Stimulated activated CD4-positive, alpha-beta T cell treated with anti-CD3 and anti-CD28 coated beads, Interleukin-12 subunit alpha, Interleukin-12 subunit beta, amount 100 ng/mL, for 48 hours (primary cell): ENCODE results near the gene AVP.

Source experiments
- DNase-seq, 3 donors: peaks; one replicate each; pipeline ENCODE4 v3.0.0-alpha.2; 2020; ENCODE audit warnings: low read depth in 2 of 3, low spot score in 1 of 3

Gene AVP

GRCh38 chr20:3051385-3052019, 33.0 kb downstream of the AVP start:
- DNase-seq = no peak

DNA sequence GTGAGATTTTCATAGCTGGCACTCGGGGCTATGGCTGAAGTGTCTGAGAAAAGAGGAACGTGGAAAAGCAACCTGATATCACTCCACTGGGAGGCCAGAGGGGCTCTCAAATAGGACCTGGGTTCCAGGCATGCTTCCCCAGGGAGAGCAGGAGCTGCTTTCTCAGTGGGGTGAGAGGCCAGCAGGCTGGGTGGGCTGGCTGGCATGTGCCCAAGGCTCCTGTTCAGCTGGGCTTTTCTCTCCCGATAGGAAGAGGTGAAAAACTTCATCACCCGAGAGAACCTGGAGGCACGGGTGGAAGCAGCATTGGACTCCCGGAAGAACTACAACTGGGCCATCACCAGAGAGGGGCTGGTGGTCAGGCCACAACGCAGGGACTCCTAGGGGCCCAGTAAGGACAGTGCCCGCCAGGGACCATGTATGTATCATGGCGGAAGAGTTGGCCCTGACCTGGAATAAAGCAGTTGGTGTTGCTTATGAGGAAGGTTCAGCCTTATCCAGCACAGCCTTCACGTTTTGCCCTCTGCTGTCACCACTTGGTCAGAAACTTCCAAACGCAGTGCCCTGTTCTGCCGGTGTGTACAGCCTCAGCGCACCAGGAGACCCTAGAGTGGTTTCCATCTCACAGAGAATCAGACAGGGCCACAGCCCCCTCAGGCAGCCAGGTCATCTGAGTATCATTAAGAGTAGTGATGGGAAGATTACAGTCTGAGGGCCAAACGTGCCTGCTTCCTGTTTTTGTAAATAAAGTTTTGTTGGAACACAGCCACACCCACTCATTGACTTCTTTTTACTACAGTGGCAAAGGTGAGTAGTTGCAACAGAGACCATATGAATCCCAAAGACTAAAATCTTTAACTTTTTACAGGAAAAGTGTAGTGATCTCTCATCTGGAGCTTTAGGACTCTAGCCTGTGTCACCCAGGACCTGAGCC, 36.8 kb downstream of the AVP start:
- DNase-seq = no peak

DNA sequence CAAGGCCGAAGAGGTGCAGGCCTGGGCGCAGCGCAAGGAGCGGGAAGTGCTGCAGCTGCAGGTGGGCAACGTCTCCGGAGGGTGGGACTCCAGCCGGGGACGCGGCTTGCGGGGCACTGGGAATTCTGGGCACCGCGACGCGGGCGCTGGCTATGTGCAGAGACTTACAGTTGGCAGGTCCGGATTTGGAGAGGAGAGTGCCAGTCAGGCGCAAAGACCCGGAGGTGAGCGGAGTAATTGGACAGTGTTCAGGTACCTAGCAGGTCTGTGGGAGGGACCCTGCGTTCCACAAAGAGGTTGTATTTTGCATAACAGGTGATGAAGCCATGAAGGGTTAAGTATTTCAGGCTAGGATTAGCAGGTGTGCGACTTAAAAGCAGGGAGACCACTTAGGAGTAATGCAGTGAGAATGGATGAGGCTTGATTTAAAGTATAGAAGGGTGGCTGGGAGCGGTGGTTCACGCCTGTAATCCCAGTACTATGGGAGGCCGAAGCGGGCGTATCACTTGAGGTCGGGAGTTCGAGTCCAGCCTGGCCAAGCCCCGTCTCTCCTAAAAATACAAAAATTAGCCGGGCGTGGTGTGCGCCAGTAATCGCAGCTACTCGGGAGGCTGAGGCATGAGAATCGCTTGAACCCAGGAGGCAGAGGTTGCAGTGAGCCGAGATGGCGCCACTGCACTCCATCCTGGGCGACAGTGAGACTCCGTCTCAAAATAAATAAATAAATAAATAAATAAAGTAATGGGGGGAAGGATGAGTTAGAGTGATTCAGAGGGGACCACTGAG, 37.7 kb downstream of the AVP start:
- no peak for DNase-seq

GRCh38 chr20:3045816-3046676, 38.5 kb downstream of the AVP start, which contains the start of gene MRPS26:
TSS of gene MRPS26 (plus strand) at chr20:3046052. CDS start at chr20:3046069, 17 bp downstream.
- peak; percentile 67 to 79 (median 68) for DNase-seq

DNA sequence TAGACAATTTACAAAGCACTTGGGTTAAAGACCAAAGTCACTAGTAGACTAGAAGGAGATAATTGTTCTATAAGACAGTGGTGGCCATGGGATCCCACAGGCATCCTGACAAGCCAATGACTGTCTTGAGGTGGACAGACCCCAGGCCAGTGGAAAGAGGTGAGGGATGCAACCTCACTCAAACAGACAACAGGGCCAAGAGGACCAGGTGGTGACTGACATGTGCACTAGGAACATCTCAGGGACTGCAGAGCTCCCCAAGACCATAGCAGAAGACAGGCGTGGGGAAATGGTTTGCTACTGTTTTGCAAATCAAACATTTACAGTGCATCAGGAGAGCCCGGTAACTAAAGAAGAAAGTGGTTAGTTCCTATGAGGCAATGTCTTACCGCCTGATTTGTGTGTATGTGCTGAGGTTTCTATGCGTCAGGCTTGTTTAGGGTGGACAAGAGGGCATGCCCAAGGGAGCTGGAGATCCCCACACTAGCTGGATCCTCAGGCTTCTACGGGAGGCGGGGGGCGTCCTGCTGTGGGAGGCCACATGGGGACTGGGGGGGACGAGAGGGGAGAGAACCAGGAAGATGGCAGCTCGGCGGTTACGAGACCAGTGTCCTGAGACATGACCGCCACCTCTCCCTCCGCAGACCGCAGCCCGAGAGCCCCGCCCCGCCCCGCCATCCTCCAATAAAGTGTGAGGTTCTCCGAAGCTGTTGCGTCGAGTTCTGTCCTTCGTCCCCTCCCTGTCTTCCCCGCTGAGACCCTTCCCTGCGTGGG, 39.3 kb downstream of the AVP start:
- peak; percentile 37 to 58 (median 50) for DNase-seq

DNA sequence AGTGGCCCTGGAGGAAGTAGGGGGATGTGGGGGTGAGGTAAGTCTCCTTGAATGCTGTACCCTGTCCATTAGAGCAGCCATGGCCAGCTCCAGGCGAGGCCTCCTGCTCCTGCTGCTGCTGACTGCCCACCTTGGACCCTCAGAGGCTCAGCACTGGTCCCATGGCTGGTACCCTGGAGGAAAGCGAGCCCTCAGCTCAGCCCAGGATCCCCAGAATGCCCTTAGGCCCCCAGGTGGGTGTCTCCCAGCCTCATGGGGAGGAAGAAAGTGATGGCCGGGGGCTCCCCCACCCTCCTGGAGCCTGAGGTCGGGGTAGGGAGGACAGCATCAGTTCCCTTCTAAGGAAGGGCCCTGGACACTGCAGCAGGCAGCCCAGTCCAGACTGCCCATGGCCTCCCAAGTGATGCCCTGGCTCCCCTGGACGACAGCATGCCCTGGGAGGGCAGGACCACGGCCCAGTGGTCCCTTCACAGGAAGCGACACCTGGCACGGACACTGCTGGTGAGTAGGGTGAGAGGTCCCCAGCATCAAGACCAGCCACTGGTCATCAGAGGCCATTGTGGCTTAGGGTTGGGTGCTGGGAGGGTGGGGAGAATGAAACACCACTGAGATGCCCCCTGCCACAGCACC, 40.1 kb downstream of the AVP start:
- no peak for DNase-seq

DNA sequence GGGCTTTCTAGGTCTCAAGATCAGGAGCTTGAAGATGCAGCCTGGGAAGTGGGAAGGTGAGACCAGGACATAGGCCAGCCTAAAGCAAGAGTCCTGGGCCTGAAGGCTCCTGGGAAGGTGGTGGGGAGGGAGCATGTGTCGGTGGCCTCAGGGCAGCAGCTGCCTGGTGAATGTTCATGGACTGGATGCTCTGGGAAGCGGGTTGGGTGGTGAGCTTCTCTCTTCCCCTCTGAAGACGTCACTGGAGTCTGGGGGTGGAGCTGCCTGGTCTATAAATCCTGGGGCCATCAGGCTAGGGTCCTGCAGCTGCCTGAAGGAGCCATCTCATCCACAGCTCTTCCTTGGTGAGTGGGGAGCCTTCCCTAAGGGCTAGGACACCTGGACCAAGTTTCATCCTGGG, 41.2 kb downstream of the AVP start, which contains the start of gene GNRH2:
GNRH2 (plus strand) TSS at position 301 of the 400 bp plus-strand sequence. CDS start 793 bp downstream, outside the sequence.
- DNase-seq = no peak

GRCh38 chr20:3042625-3043024, 41.9 kb downstream of the AVP start:
- no peak for DNase-seq

DNA sequence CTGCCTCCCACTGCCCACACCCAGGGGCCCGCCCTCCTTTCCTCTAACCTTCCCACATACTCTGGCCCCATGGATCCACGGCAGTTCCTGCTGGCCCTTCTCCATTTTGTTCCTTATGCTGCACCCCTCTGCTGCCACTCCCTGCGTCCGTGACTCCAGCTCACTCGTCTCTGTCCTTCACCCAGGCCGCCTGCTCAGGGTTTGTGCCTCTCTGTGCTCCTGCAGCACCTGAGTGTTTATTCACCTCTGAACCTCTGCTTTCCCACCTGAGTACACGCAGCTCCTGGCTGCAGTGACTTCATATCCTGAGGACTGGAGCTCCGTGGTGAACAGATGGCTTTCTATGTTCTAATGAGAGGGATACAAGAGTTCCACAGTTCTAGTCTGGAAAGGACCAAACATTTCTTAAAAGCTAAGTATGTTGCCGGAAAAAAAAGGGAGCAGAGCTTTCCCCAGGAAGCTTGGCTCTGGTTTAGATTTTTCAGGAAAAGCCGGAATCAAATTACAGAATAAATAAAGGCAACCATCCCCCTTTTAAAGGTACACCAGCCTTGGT, 42.6 kb downstream of the AVP start:
- no peak for DNase-seq

DNA sequence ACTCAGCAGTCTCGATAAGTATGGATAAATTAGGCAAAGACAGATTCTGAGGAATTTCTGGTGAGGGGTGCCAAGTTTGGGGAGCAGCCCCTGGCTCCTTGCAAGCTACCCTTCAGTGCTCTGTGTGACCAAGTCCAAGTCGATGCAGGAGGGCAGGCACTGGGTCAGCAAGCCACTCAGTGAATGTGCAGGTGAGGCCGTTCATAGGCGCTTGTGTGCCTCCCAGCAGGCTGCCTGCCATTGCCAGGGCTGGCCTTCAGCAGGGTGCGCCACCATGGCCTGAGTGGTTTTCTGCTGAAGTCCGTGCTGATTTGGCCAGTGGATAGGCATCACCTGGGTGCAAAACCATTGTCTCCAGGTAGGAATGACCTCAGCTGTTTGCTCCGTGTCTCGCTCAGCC, 44.4 kb downstream of the AVP start:
- DNase-seq = no peak

DNA sequence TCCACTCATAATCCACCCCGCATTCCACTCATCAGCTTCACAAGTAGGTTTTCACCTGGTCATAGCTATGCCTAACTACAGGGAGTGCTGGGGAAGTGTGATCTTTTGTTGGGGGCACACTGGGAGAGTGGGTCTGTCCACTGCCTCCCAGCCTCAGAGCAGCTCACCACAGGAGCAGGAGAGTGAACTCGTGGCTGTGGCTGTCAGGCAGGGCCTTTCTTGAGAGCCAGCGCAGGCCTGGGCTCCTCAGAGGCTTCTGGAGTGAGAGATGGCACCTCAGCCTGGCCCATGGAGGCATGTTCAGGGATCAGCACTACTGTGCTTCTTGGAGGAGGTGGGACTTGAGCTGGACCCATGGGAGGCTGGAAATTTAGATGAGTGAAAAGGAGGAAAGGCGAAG, 45.1 kb downstream of the AVP start:
- no peak for DNase-seq

GRCh38 chr20:3038454-3038853, 46.1 kb downstream of the AVP start:
- DNase-seq = no peak

GRCh38 chr20:3037654-3038053, 46.9 kb downstream of the AVP start:
- DNase-seq = no peak

DNA sequence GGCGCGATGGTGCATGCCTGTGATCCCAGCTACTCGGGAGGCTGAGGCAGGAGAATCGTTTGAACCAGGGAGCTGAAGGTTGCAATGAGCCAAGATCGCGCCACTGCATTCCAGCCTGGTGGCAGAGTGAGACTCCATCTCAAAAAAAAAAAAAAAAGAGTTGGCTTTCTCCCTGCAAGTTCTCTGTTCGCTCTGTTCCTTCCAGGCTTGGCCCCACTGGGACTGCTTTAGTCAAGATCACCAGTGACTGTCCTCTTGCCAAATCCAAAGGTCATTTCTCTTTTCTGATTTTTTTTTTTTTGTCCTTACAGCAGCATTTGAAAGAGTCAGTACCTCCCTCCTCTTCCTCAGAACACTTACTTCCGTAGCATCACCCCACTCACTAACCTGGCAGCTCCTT, 51.9 kb downstream of the AVP start:
- DNase-seq = no peak
